ENCODE results near the gene MOSMO. TPM values are rescaled to one million over a fixed set of nuclear protein-coding genes. Genes with fewer than 3 reads are reported as not detected.

Gene MOSMO
- total and polyA plus RNA-seq, 10 donors: 9.5 to 35.7 (median 16.8) TPM

- 61 to 76% (median 68%) methylated on average over 3 of the region's 3 CpGs for WGBS, 5 donors
- no peak for TF ChIP-seq POLR2AphosphoS5 (IDR thresholded peaks at IDR 0.05)
- no peak for TF ChIP-seq POLR2A (IDR thresholded peaks at IDR 0.05)
- TF ChIP-seq, protein P1, sequence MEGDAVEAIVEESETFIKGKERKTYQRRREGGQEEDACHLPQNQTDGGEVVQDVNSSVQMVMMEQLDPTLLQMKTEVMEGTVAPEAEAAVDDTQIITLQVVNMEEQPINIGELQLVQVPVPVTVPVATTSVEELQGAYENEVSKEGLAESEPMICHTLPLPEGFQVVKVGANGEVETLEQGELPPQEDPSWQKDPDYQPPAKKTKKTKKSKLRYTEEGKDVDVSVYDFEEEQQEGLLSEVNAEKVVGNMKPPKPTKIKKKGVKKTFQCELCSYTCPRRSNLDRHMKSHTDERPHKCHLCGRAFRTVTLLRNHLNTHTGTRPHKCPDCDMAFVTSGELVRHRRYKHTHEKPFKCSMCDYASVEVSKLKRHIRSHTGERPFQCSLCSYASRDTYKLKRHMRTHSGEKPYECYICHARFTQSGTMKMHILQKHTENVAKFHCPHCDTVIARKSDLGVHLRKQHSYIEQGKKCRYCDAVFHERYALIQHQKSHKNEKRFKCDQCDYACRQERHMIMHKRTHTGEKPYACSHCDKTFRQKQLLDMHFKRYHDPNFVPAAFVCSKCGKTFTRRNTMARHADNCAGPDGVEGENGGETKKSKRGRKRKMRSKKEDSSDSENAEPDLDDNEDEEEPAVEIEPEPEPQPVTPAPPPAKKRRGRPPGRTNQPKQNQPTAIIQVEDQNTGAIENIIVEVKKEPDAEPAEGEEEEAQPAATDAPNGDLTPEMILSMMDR (IDR thresholded peaks at IDR 0.05 in 8 of 11, conservative IDR thresholded peaks at IDR 0.05 in 3 of 11): no peak
- intact Hi-C loops (cut with DNase I; ENCODE audit: low total_unique reads): no loop called here
Observed at GRCh38 chr16:21990381-21990944, 17.4 kb upstream of the MOSMO start.

DNA sequence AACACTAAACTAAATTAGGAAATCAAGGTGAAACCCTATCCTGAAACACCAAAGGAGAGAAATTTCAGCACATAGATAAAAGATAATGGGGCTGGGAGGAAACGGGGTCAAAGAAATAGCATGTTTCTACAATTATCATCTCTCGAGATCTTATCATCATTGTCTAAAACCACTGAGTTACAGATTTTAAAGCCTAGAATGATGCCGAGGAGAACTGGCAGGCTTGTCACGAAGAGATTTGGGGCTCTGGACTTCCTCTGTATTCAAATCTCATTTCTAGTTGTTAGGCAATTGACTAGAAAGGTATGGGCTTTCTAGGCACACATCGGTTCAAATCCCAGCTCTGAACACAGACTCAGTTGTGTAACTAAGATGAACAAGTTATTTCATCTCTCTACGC lies 16.3 kb upstream of the MOSMO start:
- no peak for DNase-seq
- Histone ChIP-seq H3K9me3 (no peaks in the 10 kb centered on the region), H3K4me3 (no peak overlapping the region), H3K27ac (no peak overlapping the region), H3K4me1 (peaks cover 0 to 37% (median 5%) of the 10 kb centered on the region in 6 donors), H3K36me3 (peaks cover 0 to 4% (median under 1%) of the 10 kb centered on the region in 6 donors), H3K27me3 (replicated peaks in 1 of 7) (no peaks in the 10 kb centered on the region)
- TF ChIP-seq POLR2A (IDR thresholded peaks at IDR 0.05) (no peak), POLR2AphosphoS5 (IDR thresholded peaks at IDR 0.05) (no peak)
- TF ChIP-seq, protein P1 (IDR thresholded peaks at IDR 0.05 in 8 of 11, conservative IDR thresholded peaks at IDR 0.05 in 3 of 11): no peak
- WGBS, 5 donors: 62 to 75% (median 69%) methylated on average over 6 of the region's 6 CpGs
- intact Hi-C loops (cut with DNase I; ENCODE audit: low total_unique reads): no loop called here

More at GRCh38 chr16:21990381-21990944, 17.4 kb upstream of the MOSMO start:
- Histone ChIP-seq H3K36me3 (peaks cover 0 to 16% (median 8%) of the 10 kb centered on the region in 6 donors), H3K4me3 (no peak overlapping the region), H3K27me3 (replicated peaks in 1 of 7) (no peaks in the 10 kb centered on the region), H3K9me3 (no peaks in the 10 kb centered on the region), H3K4me1 (peaks cover 0 to 46% (median 7%) of the 10 kb centered on the region in 6 donors), H3K27ac (no peak overlapping the region)
- DNase-seq: no peak

DNA sequence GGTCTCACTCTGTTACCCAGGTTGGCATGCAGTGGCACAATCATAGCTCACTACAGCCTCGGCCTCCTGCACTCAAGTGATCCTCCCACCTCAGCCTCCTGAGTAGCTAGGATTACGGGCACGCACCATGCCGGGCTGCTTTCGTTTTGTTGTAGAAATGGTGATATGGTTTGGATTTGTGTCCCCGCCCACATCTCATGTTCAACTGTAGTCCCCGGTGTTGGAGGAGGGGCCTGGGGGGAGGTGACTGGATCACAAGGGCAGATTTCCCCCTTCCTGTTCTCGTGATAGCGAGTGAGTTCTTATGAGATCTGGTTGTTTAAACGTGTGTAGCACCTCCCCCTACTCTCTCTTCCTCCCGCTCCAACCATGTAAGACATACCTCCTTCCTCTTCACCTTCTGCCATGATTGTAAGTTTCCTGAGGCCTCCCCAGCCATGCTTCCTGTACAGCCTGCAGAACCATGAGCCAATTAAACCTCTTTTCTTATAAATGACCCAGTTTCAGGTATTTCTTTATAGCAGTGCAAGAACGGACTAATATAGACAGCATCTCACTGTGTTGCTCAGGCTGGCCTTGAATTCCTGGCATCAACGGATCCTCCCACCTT lies 12.9 kb upstream of the MOSMO start:
- no peaks in the 10 kb centered on the region for H3K27me3 ChIP-seq (replicated peaks in 1 of 7)
- no peaks in the 10 kb centered on the region for H3K36me3 ChIP-seq
- H3K9me3 ChIP-seq: no peaks in the 10 kb centered on the region
- H3K4me3 ChIP-seq: no peak overlapping the region
- intact Hi-C loops (cut with DNase I; ENCODE audit: low total_unique reads): no loop called here
- WGBS, 5 donors: 83 to 91% (median 86%) methylated on average over 13 of the region's 13 CpGs
- H3K27ac ChIP-seq: no peak overlapping the region
- TF ChIP-seq POLR2AphosphoS5 (IDR thresholded peaks at IDR 0.05): no peak
- TF ChIP-seq, protein P1 (IDR thresholded peaks at IDR 0.05 in 8 of 11, conservative IDR thresholded peaks at IDR 0.05 in 3 of 11): no peak
- no peak for TF ChIP-seq POLR2A (IDR thresholded peaks at IDR 0.05)
- peaks cover 0 to 23% (median 4%) of the 10 kb centered on the region in 6 donors for H3K4me1 ChIP-seq
- DNase-seq: no peak

DNA sequence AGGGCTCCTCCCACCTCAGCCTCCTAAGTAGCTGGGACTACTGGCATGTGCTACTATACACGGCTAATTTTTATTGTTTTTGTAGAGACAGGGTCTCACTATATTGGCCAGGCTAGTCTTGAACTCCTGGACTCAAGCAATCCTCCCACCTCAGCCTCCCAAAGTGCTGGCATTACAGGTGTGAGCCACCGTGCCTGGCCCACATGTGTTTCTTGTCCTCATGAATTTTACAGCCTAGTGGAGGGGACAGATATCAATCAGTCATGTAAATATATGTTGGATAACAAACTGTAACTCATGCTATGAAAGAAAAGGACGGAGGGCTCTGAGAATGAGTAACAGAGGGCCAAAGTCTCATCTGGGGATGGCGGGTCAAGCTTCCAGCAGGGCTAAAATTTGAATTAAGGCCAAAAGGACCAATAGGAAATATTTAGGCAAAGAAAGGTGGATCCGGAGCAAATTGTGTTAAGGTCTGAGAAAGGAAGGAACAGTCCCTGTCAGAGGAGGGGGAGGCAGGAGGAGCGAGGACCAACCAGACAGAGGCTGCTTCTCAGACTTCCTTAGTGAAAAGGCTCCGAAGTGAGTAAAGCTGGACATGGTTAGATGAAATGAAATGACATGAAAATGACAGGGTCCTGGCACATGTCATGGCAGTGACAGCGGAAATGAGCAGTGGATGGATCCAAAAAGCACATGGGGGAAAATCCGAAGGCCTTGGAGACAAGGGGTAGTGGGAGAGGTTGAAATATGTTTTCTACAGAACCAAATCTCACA lies 10.8 kb upstream of the MOSMO start:
- Histone ChIP-seq H3K27ac (peak overlapping the region in 7 of 8 donors; percentile 46 to 77 (median 62)), H3K9me3 (no peaks in the 10 kb centered on the region), H3K4me3 (no peak overlapping the region), H3K36me3 (no peaks in the 10 kb centered on the region), H3K4me1 (peaks cover 0 to 28% (median 11%) of the 10 kb centered on the region in 6 donors), H3K27me3 (replicated peaks in 1 of 7) (no peaks in the 10 kb centered on the region)
- intact Hi-C loops (cut with DNase I; ENCODE audit: low total_unique reads): no loop called here
- no peak for DNase-seq
- 71 to 85% (median 84%) methylated on average over 9 of the region's 9 CpGs for WGBS, 5 donors
- TF ChIP-seq, protein P1 (IDR thresholded peaks at IDR 0.05 in 8 of 11, conservative IDR thresholded peaks at IDR 0.05 in 3 of 11): no peak
- TF ChIP-seq POLR2AphosphoS5 (IDR thresholded peaks at IDR 0.05) (no peak), POLR2A (IDR thresholded peaks at IDR 0.05) (no peak)
